IMR-90 (cell line): ENCODE results near the gene ZNF469. TPM values are rescaled to one million over a fixed set of nuclear protein-coding genes. Genes with fewer than 3 reads are reported as not detected.

Experiments used
- CEBPB ChIP-seq: IDR thresholded peaks from 2 replicates; pipeline ENCODE4 v1.6.1; 2012; ENCODE audit warnings: low read depth, low read length, improper control_type of control experiment
- CHD1 ChIP-seq: IDR thresholded peaks from 2 replicates; pipeline ENCODE4 v1.6.1; 2012; ENCODE audit warnings: low read depth, low read length, improper control_type of control experiment
- CTCF ChIP-seq: conservative IDR thresholded peaks from 2 replicates; pipeline ENCODE4 v1.5.1; 2012; ENCODE audit warnings: mild to moderate bottlenecking, low read depth, low read length, improper control_type of control experiment
- FOS ChIP-seq: fragments of 150-350 bp; IDR thresholded peaks from 2 replicates; pipeline ENCODE4 v1.6.1; 2016; ENCODE audit warnings: low read depth, low read length
- NFE2L2 ChIP-seq: fragments of 150-350 bp; IDR thresholded peaks from 2 replicates; pipeline ENCODE4 v1.6.1; 2016; ENCODE audit warnings: low read depth, mild to moderate bottlenecking, low read length
- POLR2A ChIP-seq: IDR thresholded peaks from 2 replicates; pipeline ENCODE4 v1.6.1; 2012; ENCODE audit warnings: mild to moderate bottlenecking, low read depth, low read length
- polyA plus RNA-seq, 3 experiments: library from polyadenylated mRNA; depleted of rRNA; stranded (reverse); fragments of >200 nt; gene quantifications; 2 replicates each; pipeline ENCODE4 v1.2.3, GENCODE V29; 2012; ENCODE audit warnings: low replicate concordance in 1 of 3
- total RNA-seq: library from RNA; depleted of rRNA; stranded (reverse); fragments of >200 nt; gene quantifications from 2 replicates; pipeline ENCODE4 v1.2.3, GENCODE V29; 2012

Gene ZNF469
- total and polyA plus RNA-seq, 2 of the 4 experiments (the other 2 are of a cell fraction): 1.1 to 13.3 TPM

- no peak for TF ChIP-seq CTCF
- TF ChIP-seq FOS: no peak
- no peak for TF ChIP-seq NFE2L2
- no peak for TF ChIP-seq CEBPB
- TF ChIP-seq POLR2A: peak; percentile 94
- TF ChIP-seq CHD1: 0 out of 2 replicates have a peak, but pooled peaks have one; percentile 66
Observed at GRCh38 chr16:88382491-88383400, at the start of gene ZNF469 (continued).
